Ascending aorta (tissue), 2 donors: Measurements from ENCODE around the gene SAV1. TPM values are rescaled to one million over a fixed set of nuclear protein-coding genes. Genes with fewer than 3 reads are reported as not detected.
A peak's percentile ranks its signal among the peaks of the same experiment; 100 is the strongest.

Source experiments
- DNase-seq, 2 donors: peaks; one replicate each; pipeline ENCODE4 v3.0.0-alpha.2; 2019; ENCODE audit warnings: low spot score in 2 of 2
- H3K27ac ChIP-seq, 2 donors: fragments of 200-600 bp; sonication (generic); one replicate each; pipeline ENCODE4 v1.5.1; 2016 to 2017; ENCODE audit warnings: mild to moderate bottlenecking in 1 of 2
- H3K27me3 ChIP-seq: fragments of 200-600 bp; sonication (generic); one replicate; pipeline ENCODE4 v1.5.1; 2017
- H3K36me3 ChIP-seq, 2 donors: fragments of 200-600 bp; sonication (generic); one replicate each; pipeline ENCODE4 v1.5.1; 2016
- H3K4me1 ChIP-seq, 2 donors: fragments of 200-600 bp; sonication (generic); one replicate each; pipeline ENCODE4 v1.5.1; 2016 to 2017; ENCODE audit warnings: mild to moderate bottlenecking in 1 of 2
- H3K4me3 ChIP-seq, 2 donors: fragments of 200-600 bp; sonication (generic); one replicate each; pipeline ENCODE4 v1.5.1; 2016 to 2017; ENCODE audit warnings: mild to moderate bottlenecking in 1 of 2
- H3K9me3 ChIP-seq, 2 donors: fragments of 200-600 bp; sonication (generic); one replicate each; pipeline ENCODE4 v1.5.1; 2016
- CTCF ChIP-seq, 3 experiments: fragments of 200-600 bp in 2 of 3; fragments of 450-650 bp in 1 of 3; sonication (generic) in 2 of 3; IDR thresholded peaks; one replicate each; pipeline ENCODE4 v1.5.1; 2016 to 2019; ENCODE audit warnings: antibody characterized with exemption in 3 of 3, mild to moderate bottlenecking in 1 of 3, moderate library complexity in 1 of 3
- intact Hi-C: fragments of 100-400 bp; cut with DNase I; formaldehyde crosslinking; loops from one replicate; pipeline ENCODE4 v1.15.1; 2023
- total RNA-seq: library from RNA; depleted of rRNA; stranded (reverse); fragments of >200 nt; gene quantifications from one replicate; pipeline ENCODE4 v1.1.0, GENCODE V29; 2016

Gene SAV1
- total RNA-seq, 1 donor from 2014 or later, result 61.7 TPM

DNA sequence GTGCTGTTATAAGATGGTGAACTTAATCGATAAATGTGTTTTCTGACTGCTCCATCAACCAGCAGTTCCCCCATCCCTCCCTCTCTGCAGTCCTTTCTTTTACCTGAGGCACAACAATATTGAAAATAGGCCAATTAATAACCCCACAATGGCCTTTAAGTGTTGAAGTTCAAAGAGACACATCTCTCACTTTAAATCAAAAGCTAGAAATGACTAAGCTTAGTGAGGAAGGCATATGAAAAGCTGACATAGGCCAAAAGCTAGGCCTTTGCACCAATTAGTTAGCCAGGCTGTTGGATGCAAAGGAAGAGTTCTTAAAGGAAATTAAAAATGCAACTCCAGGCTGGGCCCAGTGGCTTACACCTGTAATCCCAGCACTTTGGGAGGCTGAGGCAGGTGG, 43.7 kb downstream of the SAV1 start:
- H3K4me3 ChIP-seq, result no peak overlapping the region
- H3K27me3 ChIP-seq, result no peaks in the 10 kb centered on the region
- intact Hi-C loops, result loop anchor here (5.0 kb wide), 1 partner anchor 93 kb away; no protein-coding TSS in a partner anchor
- no peak for DNase-seq
- no peaks in the 10 kb centered on the region for H3K4me1 ChIP-seq
- no peak for TF ChIP-seq CTCF (IDR thresholded peaks at IDR 0.05)
- no peaks in the 10 kb centered on the region for H3K9me3 ChIP-seq
- no peak overlapping the region for H3K27ac ChIP-seq
- H3K36me3 ChIP-seq, result peaks cover 8 to 33% of the 10 kb centered on the region in 2 donors

DNA sequence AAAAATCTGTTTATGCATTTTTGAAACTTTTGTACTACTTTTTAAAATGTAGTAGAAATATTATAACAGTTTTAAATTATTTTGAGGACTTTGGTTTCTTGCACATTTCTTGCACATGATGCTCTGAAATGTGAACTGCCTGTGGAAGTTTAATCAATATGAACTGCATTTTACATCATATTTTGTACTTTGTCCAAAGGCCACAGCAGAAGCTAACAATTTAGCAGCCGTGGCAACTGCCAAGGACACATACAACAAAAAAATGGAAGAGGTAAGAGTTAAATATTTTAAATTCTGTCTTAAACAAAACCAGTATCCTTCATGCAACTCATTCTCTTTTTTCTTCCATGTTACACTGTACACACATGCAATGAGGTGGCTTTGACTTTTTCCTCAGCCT, 45.1 kb downstream of the SAV1 start:
- H3K27ac ChIP-seq, result no peak overlapping the region
- peaks cover 2 to 21% of the 10 kb centered on the region in 2 donors for H3K36me3 ChIP-seq
- H3K9me3 ChIP-seq, result no peaks in the 10 kb centered on the region
- no peak for TF ChIP-seq CTCF (IDR thresholded peaks at IDR 0.05)
- DNase-seq, result no peak
- H3K4me3 ChIP-seq, result no peak overlapping the region
- no peaks in the 10 kb centered on the region for H3K4me1 ChIP-seq
- intact Hi-C loops, result loop anchor here (5.0 kb wide), 1 partner anchor 94 kb away; no protein-coding TSS in a partner anchor
- no peaks in the 10 kb centered on the region for H3K27me3 ChIP-seq

DNA sequence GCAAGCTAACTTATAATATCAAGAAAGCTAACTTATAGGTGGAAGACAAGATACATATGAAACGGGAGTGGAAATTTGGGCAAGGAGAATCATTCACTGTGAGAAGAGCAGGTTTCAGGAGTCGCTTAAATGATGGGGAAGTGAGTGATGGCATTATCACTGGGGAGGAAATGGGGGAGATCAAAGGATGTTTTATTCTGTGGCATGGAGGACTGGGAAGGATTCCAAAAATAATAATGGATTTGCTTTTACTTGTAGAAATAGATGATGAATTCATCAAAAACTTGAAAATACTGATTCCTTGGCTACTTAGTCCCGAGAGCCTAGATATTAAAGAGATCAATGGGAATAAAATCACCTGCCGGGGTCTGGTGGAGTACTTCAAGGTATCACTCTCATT, 47.8 kb downstream of the SAV1 start:
- no peaks in the 10 kb centered on the region for H3K4me1 ChIP-seq
- no peaks in the 10 kb centered on the region for H3K27me3 ChIP-seq
- no peaks in the 10 kb centered on the region for H3K9me3 ChIP-seq
- no peak overlapping the region for H3K4me3 ChIP-seq
- H3K36me3 ChIP-seq, result peaks cover 10 to 25% of the 10 kb centered on the region in 2 donors
- no peak overlapping the region for H3K27ac ChIP-seq
- no peak for TF ChIP-seq CTCF (IDR thresholded peaks at IDR 0.05)
- no peak for DNase-seq
- intact Hi-C loops, result loop anchor here (5.0 kb wide), 1 partner anchor 97 kb away; no protein-coding TSS in a partner anchor

GRCh38 chr14:50619569-50620141, 48.5 kb downstream of the SAV1 start:
- no peak overlapping the region for H3K4me3 ChIP-seq
- intact Hi-C loops, result loop anchor here (5.0 kb wide), 1 partner anchor 98 kb away; no protein-coding TSS in a partner anchor
- H3K4me1 ChIP-seq, result no peaks in the 10 kb centered on the region
- no peak overlapping the region for H3K27ac ChIP-seq
- no peaks in the 10 kb centered on the region for H3K27me3 ChIP-seq
- H3K9me3 ChIP-seq, result no peaks in the 10 kb centered on the region
- no peak for DNase-seq
- TF ChIP-seq CTCF (IDR thresholded peaks at IDR 0.05), result peak; percentile 40 to 58 (median 46)
- peaks cover 10 to 25% of the 10 kb centered on the region in 2 donors for H3K36me3 ChIP-seq

- Histone ChIP-seq H3K9me3 (no peaks in the 10 kb centered on the region), H3K4me1 (no peaks in the 10 kb centered on the region), H3K4me3 (no peak overlapping the region), H3K36me3 (peaks cover 10 to 24% of the 10 kb centered on the region in 2 donors), H3K27me3 (no peaks in the 10 kb centered on the region), H3K27ac (no peak overlapping the region)
- intact Hi-C loops, result no loop called here
- DNase-seq, result no peak
- TF ChIP-seq CTCF (IDR thresholded peaks at IDR 0.05), result no peak
Measured at GRCh38 chr14:50616275-50616674, 51.8 kb downstream of the SAV1 start.
